SK-N-MC (cell line): Measurements from ENCODE around the gene IPO11.

Experiments used
- EZH2 ChIP-seq: fragments of 200-600 bp; sonication (generic); IDR thresholded peaks from one replicate; pipeline ENCODE4 v1.6.1; 2017; ENCODE audit warnings: antibody characterized with exemption
- FOXP2 ChIP-seq: optimal IDR thresholded peaks from 2 replicates; pipeline ENCODE3; 2011; ENCODE audit warnings: mild to moderate bottlenecking, moderate library complexity; ENCODE audit not compliant: insufficient read depth; ENCODE audit errors: extremely low read length, control extremely low read depth
- POLR2AphosphoS5 ChIP-seq: IDR thresholded peaks from 2 replicates; pipeline ENCODE4 v1.6.1; 2012; ENCODE audit warnings: mild to moderate bottlenecking, low read depth, low read length, borderline replicate concordance

- TF ChIP-seq POLR2AphosphoS5 (no peak), EZH2 (no peak), FOXP2 (no peak)
Measured at GRCh38 chr5:62578540-62578939, 166.0 kb downstream of the IPO11 start, which contains the start of gene LRRC70.
